HG02981 (cell line): ENCODE measurements around the gene RBM43.
"Not testable (repeated sequence)": the region's sequence is repeated elsewhere in the genome, so short reads cannot be mapped to it uniquely, and the experiment has no call there.

ENCODE experiments used
- ATAC-seq: cut with Tn5 transposase; IDR thresholded peaks from one replicate; pipeline ENCODE4 v1.9.1; 2021; ENCODE audit warnings: mild to moderate bottlenecking, moderate library complexity; ENCODE audit not compliant: unreplicated experiment

Gene RBM43

GRCh38 chr2:151269798-151270568 lies 8.3 kb upstream of the RBM43 start:
- no peak for ATAC-seq

- no peak for ATAC-seq
Observed at GRCh38 chr2:151268085-151268484, 6.4 kb upstream of the RBM43 start.

GRCh38 chr2:151267537-151267936 lies 5.9 kb upstream of the RBM43 start:
- ATAC-seq: no peak

- ATAC-seq: no peak
Observed at GRCh38 chr2:151265991-151266390, 4.3 kb upstream of the RBM43 start.

- no peak for ATAC-seq
Observed at GRCh38 chr2:151264157-151264825, 2.6 kb upstream of the RBM43 start.

- no peak for ATAC-seq
Observed at GRCh38 chr2:151262629-151263028, 966 bp upstream of the RBM43 start.

GRCh38 chr2:151261977-151262291 lies 271 bp upstream of the RBM43 start:
- ATAC-seq: no peak

GRCh38 chr2:151260573-151261230 lies 961 bp downstream of the RBM43 start:
- peak; percentile 14 for ATAC-seq

GRCh38 chr2:151258121-151258520 lies 3.5 kb downstream of the RBM43 start:
- ATAC-seq: no peak

GRCh38 chr2:151252646-151253045 lies 9.0 kb downstream of the RBM43 start:
- no peak for ATAC-seq

GRCh38 chr2:151251012-151251411 lies 10.7 kb downstream of the RBM43 start:
- ATAC-seq: no peak

GRCh38 chr2:151247432-151247831 lies 14.2 kb downstream of the RBM43 start:
- ATAC-seq: no peak

GRCh38 chr2:151246152-151246551 lies 15.5 kb downstream of the RBM43 start:
- no peak for ATAC-seq

GRCh38 chr2:151243468-151243867 lies 18.2 kb downstream of the RBM43 start:
- ATAC-seq: no peak

GRCh38 chr2:151241224-151241623 lies 20.4 kb downstream of the RBM43 start:
- ATAC-seq: no peak

- no peak for ATAC-seq
Observed at GRCh38 chr2:151240433-151240832, 21.2 kb downstream of the RBM43 start.

GRCh38 chr2:151239624-151240023 lies 22.0 kb downstream of the RBM43 start:
- ATAC-seq: no peak

- ATAC-seq: peak; percentile 85
Observed at GRCh38 chr2:151238527-151239487, 22.9 kb downstream of the RBM43 start.

GRCh38 chr2:151237422-151238025 lies 24.1 kb downstream of the RBM43 start:
- ATAC-seq: no peak

- not testable (repeated sequence) for ATAC-seq
Observed at GRCh38 chr2:151233760-151234159, 27.9 kb downstream of the RBM43 start.

GRCh38 chr2:151233288-151233687 lies 28.4 kb downstream of the RBM43 start:
- ATAC-seq: not testable (repeated sequence)
